ENCODE measurements around the gene THADA.

DNA sequence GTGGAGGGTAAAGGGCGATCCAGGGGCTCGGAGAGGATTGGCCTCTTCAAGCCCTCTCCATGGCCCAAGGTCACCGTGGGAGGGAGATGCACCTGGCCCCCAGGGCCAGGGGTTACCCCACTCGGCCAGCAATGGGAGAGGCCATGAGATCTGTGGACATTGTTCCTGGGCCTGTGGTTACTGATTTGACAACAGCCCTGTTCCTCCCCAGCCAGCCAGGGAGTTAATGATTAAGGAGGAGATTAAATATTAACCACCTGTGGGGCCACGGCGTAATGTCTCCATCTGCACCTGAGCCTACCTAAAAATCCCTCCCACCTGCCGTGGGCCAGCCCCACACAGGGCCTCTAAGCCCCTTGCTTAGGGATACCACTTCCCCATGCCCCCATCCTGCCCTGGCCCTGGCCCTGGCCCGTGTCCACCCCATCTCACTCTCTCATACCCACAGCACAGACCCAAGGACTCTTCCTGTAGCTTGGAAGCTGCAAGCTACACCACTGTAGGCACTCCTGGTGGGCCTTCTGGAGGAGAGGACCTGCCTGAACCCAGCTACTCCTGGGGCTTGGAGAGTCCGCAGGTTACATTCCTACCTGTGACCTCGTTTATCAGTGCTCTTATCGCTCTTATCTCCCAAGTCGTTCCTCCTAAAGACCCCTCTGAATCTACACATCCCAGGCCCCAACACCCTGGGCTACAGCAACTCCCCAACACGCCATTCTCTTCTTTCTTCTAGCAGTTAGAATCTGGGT, 401.5 kb downstream of the THADA start:
- no peak for TF ChIP-seq CTCF (IDR thresholded peaks at IDR 0.05; ENCODE audit: low read depth, low read length)
- no peak for TF ChIP-seq EZH2phosphoT487 (IDR thresholded peaks at IDR 0.05; ENCODE audit: low read depth)
